Retina (tissue), 1 donor: ENCODE data around the gene SVOPL.
"Not testable (repeated sequence)": the region's sequence is repeated elsewhere in the genome, so short reads cannot be mapped to it uniquely, and the experiment has no call there.

ENCODE experiments used
- DNase-seq: peaks from one replicate; pipeline ENCODE4 v3.0.0-alpha.2; 2016

Gene SVOPL

DNA sequence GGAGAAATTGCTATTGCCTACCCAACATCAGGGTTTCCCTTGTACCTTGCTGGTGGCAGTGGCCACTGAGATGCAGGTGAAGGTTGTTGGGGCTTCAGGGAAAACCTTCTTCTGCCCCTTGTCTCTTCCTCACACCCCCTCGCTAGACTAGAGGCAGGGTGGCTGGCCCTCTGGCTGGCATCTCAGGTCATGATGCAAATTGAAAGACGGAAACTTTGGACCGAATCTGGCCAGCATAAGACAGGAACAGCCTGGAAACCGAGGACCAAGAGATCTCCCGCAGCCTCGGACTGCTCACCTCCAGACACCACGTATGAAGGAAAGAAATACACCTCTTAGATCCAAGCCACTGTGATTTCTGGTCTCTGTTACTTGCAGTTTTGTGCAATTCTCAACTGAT is 2.9 kb downstream of the SVOPL start:
- no peak for DNase-seq

GRCh38 chr7:138697535-138698182 is 3.5 kb downstream of the SVOPL start:
- no peak for DNase-seq

DNA sequence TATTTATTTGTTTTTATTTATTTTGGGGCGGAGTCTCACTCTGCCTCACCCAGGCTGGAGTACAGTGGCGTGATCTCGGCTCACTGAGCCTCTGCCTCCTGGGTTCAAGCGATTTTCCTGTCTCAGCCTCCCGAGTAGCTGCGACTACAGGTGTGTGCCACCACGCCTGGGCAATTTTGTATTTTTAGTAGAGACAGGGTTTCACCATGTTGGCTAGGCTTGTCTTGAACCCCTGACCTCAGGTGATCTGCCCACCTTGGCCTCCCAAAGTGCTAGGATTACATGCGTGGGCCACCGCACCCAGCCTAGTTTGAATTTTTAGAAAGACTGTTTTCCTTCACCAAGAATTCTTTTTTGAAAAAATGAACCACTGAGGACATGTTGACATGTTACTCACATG is 5.4 kb downstream of the SVOPL start:
- not testable (repeated sequence) for DNase-seq

- DNase-seq: no peak
These were observed 6.1 kb downstream of the SVOPL start for GRCh38 chr7:138695106-138695505.

- DNase-seq: no peak
These were observed 10.0 kb downstream of the SVOPL start for GRCh38 chr7:138691178-138691577.

DNA sequence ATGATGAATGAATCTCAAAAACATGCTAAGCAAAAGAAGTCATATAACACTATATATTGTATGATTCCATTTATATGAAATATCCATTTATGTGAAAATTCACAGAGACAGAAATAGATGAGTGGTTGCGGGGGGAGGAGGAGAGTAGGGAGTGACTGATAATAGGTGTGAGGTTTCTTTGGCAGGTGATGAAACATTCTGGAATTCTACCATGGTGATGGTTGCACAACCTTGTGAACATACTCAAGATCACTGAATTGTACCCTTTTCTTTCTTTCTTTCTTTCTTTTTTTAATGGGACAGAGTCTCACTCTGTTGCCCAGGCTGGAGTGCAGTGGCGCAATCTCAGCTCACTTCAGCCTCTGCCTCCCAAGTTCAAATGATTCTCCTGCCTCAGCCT is 10.7 kb downstream of the SVOPL start:
- no peak for DNase-seq

DNA sequence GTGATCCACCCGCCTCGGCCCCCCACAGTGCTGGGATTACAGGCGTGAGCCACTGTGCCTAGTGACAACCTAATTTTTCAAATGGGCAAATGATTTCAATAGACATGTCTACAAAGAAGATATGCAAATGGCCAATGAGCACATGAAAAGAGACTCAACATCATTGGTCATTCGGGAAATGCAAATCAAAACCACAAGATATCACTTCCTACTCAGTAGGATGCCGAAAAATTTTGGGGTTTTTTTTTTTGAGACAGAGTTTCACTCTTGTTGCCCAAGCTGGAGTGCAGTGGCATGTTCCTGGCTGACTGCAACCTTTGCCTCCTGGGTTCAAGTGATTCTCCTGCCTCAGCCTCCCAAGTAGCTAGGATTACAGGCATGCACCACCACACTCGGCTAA is 13.1 kb downstream of the SVOPL start:
- not testable (repeated sequence) for DNase-seq

- no peak for DNase-seq
These were observed 16.8 kb downstream of the SVOPL start for GRCh38 chr7:138684340-138684739.

GRCh38 chr7:138679793-138680192 is 21.4 kb downstream of the SVOPL start:
- no peak for DNase-seq

GRCh38 chr7:138670594-138670993 is 30.6 kb downstream of the SVOPL start:
- DNase-seq: no peak

DNA sequence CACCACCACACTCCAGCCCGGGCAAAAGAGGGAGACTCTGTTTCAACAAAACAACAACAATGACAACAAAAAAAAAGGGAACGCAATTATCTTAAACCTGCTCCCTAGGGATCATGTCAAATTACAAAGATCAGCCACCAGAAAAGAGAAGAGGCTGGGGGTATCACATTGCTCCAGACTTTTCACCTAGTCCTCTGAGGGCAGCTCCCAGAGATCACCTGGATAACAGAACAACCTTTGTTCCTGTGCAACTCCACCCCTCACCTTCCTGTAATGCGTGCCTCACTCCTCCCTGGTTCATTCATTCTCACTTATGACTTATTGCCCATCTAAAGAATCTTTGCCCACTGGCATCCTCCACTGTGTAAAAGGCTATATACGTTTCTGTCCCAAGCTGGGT is 31.8 kb downstream of the SVOPL start:
- DNase-seq: no peak

GRCh38 chr7:138668946-138669345 is 32.2 kb downstream of the SVOPL start:
- DNase-seq: no peak

DNA sequence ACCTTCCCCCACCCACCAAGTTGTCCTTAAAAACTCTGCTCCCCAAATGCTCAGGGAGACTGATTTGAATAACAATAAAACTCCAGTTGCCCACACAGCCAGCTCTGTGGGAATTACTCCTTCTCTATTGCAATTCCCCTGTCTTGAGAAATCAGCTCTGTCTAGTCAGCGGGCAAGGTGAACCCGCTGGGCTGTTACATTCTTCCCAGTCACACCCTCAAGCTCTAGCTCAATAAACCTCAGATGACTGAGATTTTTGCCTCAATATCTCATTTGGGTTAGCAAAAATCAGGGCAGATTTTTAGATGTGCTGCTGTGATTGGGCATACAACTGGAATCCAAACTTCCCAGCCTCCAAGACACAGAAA is 32.9 kb downstream of the SVOPL start:
- DNase-seq: no peak

DNA sequence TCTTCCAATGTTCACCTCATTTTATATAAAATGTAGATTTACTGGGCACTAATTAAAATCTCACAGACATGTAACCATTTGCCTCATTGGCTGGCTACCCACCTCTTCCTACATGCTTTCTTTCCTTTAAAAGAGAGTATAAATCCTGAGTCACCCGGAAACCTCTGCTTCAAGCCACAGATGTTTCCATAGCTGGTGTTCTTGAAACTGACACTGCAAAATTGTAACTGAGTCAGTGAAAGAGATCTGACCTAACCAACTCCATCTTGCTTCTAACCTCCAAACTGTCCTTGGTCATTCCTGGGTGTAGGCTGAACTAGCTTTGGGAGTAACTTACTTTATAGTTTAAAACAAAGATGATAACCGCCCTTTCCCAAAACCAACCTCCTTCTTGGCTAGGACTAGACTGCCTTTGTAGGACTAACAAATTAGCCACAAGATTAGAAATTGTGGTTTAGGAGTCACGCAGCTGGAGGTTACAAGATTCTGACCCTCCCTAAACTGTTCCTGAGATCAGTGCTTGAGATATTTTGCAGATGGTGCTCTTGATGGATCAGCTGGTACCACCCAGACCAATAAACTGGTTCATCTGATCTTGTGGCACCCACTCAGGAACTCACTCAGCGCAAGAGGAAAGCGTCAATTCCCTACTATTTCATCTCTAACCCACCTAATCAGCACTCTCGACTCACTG is 33.5 kb downstream of the SVOPL start:
- no peak for DNase-seq

- DNase-seq: no peak
These were observed 34.8 kb downstream of the SVOPL start for GRCh38 chr7:138666385-138666784.

DNA sequence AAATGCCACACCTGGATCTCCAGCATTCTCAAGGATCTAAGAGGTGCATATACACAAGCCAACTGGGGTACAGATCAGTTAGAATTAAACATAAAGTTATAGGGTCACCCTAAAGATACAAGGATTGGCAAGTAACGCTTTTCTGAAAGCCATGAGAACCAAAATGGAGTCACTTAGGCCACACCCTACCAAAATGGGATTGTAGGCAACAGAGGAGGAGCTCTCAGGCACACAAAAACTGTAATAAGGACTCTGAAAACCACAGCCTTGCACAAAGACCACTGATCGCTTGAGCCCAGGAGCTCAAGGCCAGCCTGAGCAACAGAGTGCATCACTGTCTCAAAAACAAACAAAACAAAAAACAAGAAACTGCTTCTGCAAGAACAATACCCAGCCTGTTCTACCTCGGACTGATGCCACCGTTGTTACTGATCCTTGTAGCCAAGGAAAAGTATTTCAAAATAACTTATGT is 35.5 kb downstream of the SVOPL start:
- DNase-seq: peak; percentile 12

- DNase-seq: peak; percentile 19
These were observed 35.9 kb downstream of the SVOPL start for GRCh38 chr7:138665249-138665648.

GRCh38 chr7:138663725-138664710 is 37.1 kb downstream of the SVOPL start:
- DNase-seq: peak; percentile 68

GRCh38 chr7:138662991-138663320 is 38.2 kb downstream of the SVOPL start:
- peak; percentile 9 for DNase-seq

DNA sequence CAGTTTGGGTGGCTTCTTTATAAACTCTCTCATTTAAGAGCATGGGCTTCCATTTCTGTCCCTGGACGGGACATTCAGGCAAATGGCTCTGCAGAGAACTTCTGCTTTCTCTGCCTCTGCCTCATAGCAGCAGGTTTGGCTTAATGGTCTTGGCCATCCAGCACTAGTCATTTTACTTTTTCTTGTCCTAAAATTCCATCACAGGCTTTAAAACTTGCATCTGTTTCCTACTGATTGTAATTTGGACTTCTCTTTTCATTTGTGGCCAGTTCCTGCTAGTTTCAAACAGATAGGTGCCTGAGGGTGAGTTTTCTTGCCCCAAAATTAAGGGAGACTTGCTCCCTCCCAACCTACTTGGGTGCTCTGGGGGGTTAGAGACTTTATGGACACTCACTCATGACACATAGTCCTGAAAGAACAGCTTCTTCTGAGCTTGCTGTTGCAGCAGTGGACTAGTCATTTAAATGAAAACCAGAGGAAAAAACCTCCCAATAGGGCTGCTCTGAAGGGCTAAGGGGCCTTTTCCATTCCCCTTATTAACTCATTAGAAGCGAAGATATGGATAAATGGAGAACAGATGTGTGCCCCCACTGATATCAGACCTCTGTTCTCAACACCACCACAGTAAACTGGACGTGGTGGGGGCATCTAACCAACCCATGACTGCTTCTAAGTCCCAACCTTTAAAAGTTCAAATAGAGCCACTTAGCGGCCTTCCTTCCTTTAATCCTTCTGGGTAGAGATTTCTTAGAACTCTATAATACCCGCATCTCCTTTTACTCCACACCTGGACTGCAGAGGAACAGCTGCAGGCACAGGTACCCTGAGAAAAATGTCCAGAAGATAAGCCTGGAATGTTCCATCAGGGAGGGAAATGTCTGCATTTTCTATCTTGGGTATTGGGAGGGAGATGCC is 38.8 kb downstream of the SVOPL start:
- DNase-seq: no peak

GRCh38 chr7:138661069-138661635 is 40.0 kb downstream of the SVOPL start:
- DNase-seq: no peak

DNA sequence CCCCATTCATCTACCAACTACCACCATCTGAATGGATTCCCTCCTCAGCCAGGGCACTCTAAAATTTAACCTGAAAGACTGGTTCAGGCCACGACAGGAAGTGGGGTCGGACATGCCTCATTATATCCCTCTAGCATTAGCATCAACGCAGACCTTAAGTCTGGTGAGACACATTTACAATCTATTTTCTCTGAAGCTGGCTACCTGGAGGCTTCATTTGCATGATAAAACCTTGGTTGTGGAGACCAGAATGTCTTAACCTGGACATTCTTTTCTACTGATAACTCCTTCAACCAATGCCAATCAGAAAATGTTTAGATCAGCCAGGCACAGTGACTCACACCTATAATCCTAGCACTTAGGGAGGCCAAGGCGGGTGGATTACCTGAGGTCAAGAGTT is 42.3 kb downstream of the SVOPL start:
- no peak for DNase-seq
